Stomach (tissue), 4 donors: ENCODE results near the gene SCARB1.

Experiments
- EP300 ChIP-seq: sonication (generic); formaldehyde crosslinking; IDR thresholded peaks from one replicate; pipeline ENCODE4 v1.6.1; 2017; ENCODE audit warnings: antibody characterized with exemption
- POLR2A ChIP-seq, 4 donors: fragments of 450-650 bp; IDR thresholded peaks; one replicate each; pipeline ENCODE4 v1.6.1; 2016; ENCODE audit warnings: antibody characterized with exemption in 4 of 4, control low read depth in 2 of 4, mild to moderate bottlenecking in 1 of 4, moderate library complexity in 1 of 4
- POLR2AphosphoS5 ChIP-seq, 3 donors: sonication (generic); formaldehyde crosslinking; IDR thresholded peaks; one replicate each; pipeline ENCODE4 v1.6.1; 2016; ENCODE audit warnings: antibody characterized with exemption in 3 of 3
- TF ChIP-seq, protein P1 (sequence below), 7 experiments: fragments of 450-650 bp in 4 of 7; fragments of 200-600 bp in 3 of 7; sonication (generic) in 3 of 7; IDR thresholded peaks; one replicate each; pipeline ENCODE4 v1.5.1; 2016 to 2019; ENCODE audit warnings: antibody characterized with exemption in 7 of 7, control low read depth in 2 of 7, mild to moderate bottlenecking in 1 of 7

DNA sequence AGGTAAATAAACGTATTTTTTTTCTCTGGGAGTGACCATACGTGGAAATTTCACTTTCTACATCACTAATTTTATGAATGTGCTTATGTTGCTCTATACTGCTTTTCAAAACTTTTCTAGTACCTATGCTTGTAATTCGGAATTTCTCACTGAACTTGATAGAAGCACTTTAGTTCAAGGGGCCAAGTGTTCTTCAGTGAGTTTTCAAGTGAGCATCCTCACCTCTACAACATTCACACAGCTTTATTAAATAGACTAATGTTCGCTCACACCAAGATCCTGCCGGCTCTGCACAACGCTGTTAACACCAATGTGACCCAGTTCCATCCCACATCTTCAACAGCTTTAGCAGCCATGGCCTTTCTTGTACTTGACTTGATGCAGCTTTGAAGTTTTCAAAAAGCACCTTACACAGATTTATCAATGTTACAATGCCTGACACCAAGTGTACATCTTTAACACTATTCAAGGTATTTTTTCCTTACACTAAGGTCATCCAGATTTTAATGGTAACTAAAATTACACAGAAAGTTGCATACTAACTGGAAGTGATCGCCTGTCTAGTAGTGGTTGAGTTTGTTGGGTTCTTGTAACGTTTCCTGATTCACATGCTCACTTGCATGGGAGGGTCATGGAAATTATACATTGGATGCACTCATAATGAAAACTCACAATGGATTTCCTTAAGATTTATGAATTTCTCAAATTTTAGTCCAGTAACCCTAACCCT lies 46.3 kb upstream of the SCARB1 start:
- TF ChIP-seq, protein P1, sequence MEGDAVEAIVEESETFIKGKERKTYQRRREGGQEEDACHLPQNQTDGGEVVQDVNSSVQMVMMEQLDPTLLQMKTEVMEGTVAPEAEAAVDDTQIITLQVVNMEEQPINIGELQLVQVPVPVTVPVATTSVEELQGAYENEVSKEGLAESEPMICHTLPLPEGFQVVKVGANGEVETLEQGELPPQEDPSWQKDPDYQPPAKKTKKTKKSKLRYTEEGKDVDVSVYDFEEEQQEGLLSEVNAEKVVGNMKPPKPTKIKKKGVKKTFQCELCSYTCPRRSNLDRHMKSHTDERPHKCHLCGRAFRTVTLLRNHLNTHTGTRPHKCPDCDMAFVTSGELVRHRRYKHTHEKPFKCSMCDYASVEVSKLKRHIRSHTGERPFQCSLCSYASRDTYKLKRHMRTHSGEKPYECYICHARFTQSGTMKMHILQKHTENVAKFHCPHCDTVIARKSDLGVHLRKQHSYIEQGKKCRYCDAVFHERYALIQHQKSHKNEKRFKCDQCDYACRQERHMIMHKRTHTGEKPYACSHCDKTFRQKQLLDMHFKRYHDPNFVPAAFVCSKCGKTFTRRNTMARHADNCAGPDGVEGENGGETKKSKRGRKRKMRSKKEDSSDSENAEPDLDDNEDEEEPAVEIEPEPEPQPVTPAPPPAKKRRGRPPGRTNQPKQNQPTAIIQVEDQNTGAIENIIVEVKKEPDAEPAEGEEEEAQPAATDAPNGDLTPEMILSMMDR (IDR thresholded peaks at IDR 0.05) = no peak
- TF ChIP-seq POLR2A (IDR thresholded peaks at IDR 0.05) = peak in 1 of 4 donors; percentile 70
- peak in 2 of 3 donors; percentile 81 to 88 for TF ChIP-seq POLR2AphosphoS5 (IDR thresholded peaks at IDR 0.05)
- no peak for TF ChIP-seq EP300
